OCI-LY1 (cell line): ENCODE measurements around the gene SP7.
"Not testable (repeated sequence)": the region's sequence is repeated elsewhere in the genome, so short reads cannot be mapped to it uniquely, and the experiment has no call there.

Experiments used
- H2AFZ ChIP-seq: fragments of 200-600 bp; sonication (generic), shearing (Covaris generic); 2 replicates; pipeline ENCODE4 v1.6.0; 2014; ENCODE audit warnings: antibody characterized with exemption, mild to moderate bottlenecking, low read length
- H3F3A ChIP-seq: fragments of 200-600 bp; sonication (generic), shearing (Covaris generic); 2 replicates; pipeline ENCODE4 v1.6.0; 2014; ENCODE audit warnings: mild to moderate bottlenecking, antibody characterized with exemption, low read length, moderate library complexity; ENCODE audit not compliant: insufficient read depth
- H3K27ac ChIP-seq: fragments of 200-600 bp; sonication (generic); 2 replicates; pipeline ENCODE4 v1.5.1; 2014; ENCODE audit warnings: low read length, mixed run types, mild to moderate bottlenecking, low read depth; ENCODE audit not compliant: poor library complexity, severe bottlenecking
- H3K27me3 ChIP-seq: fragments of 200-600 bp; sonication (generic); 2 replicates; pipeline ENCODE4 v1.6.0; 2014; ENCODE audit warnings: antibody characterized with exemption, mild to moderate bottlenecking, low read length, moderate library complexity; ENCODE audit not compliant: insufficient read depth
- H3K36me3 ChIP-seq: fragments of 200-600 bp; sonication (generic); 2 replicates; pipeline ENCODE4 v1.6.1; 2014; ENCODE audit warnings: mild to moderate bottlenecking, antibody characterized with exemption, low read length, moderate library complexity, mixed read lengths; ENCODE audit not compliant: insufficient read depth
- H3K4me1 ChIP-seq: fragments of 200-600 bp; sonication (generic); 2 replicates; pipeline ENCODE4 v1.5.1; 2014; ENCODE audit warnings: mild to moderate bottlenecking, low read length, moderate library complexity; ENCODE audit not compliant: insufficient read depth, severe bottlenecking
- H3K4me2 ChIP-seq: fragments of 200-600 bp; sonication (generic), shearing (Covaris generic); 2 replicates; pipeline ENCODE4 v1.6.1; 2014; ENCODE audit warnings: low read length
- H3K4me3 ChIP-seq: fragments of 200-600 bp; sonication (generic); 2 replicates; pipeline ENCODE4 v1.5.1; 2014; ENCODE audit warnings: low read length, low read depth, mild to moderate bottlenecking, mixed read lengths; ENCODE audit not compliant: poor library complexity, severe bottlenecking
- H3K79me2 ChIP-seq: fragments of 200-600 bp; shearing (Covaris generic); 2 replicates; pipeline ENCODE4 v1.6.1; 2016; ENCODE audit warnings: mixed run types, low read length, mixed read lengths; ENCODE audit not compliant: insufficient read depth
- H3K9ac ChIP-seq: fragments of 200-600 bp; sonication (generic), shearing (Covaris generic); 2 replicates; pipeline ENCODE4 v1.6.1; 2014; ENCODE audit warnings: mild to moderate bottlenecking, low read length, mixed read lengths
- H3K9me2 ChIP-seq: fragments of 200-600 bp; sonication (generic), shearing (Covaris generic); 2 replicates; pipeline ENCODE4 v1.6.1; 2014; ENCODE audit warnings: low read depth, mild to moderate bottlenecking, low read length, mixed read lengths
- H3K9me3 ChIP-seq: fragments of 200-600 bp; shearing (Covaris generic); 2 replicates; pipeline ENCODE4 v1.6.1; 2014; ENCODE audit warnings: low read length, mixed read lengths
- H4K20me1 ChIP-seq: fragments of 200-600 bp; sonication (generic), shearing (Covaris generic); 2 replicates; pipeline ENCODE4 v1.6.0; 2016; ENCODE audit warnings: mild to moderate bottlenecking, low read length; ENCODE audit not compliant: insufficient read depth
- EZH2 ChIP-seq: fragments of 200-600 bp; sonication (generic), shearing (Covaris generic); IDR thresholded peaks from 2 replicates; pipeline ENCODE4 v1.8.0; 2017; ENCODE audit warnings: borderline replicate concordance, mixed run types, mild to moderate bottlenecking, antibody characterized with exemption, low read length, moderate library complexity, mixed read lengths
- TF ChIP-seq, protein P1 (sequence below): fragments of 200-600 bp; sonication (generic), shearing (Covaris generic); IDR thresholded peaks from 2 replicates; pipeline ENCODE4 v1.5.1; 2017; ENCODE audit warnings: mild to moderate bottlenecking, antibody characterized with exemption, low read length, moderate library complexity, mixed read lengths

Gene SP7

DNA sequence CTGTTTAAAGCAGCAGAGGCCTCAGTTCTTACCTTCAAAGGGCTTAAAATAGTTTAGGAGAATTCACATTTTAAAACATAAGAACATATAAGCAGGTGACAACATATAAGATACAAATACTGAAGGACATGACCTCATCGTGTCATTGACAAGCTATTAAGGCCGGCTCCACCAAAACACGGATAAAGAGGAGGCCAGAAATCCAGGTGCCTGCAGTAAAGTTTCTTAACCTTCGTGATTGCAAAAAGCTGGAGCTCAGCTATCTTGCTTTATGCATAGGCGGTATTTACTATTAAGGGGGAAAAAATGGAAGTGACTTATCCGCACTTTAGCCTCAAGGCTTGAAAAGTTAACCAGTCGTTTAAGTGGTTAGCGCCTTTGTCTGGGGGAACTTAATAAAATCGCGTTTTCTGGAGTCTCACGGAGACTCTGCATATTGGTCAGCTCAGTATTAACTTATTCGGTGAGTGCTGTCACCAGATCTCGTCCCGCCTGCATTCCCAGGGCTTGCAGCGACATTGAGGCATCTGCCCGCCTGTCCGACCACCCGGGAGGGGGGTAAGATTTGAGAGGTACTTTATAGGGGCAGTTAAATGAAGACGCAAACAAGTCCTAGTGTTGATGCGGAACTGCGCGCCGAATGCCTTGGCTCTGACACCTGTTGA lies 42.7 kb upstream of the SP7 start:
- Histone ChIP-seq H3K27ac (peak overlapping the region; percentile 93), H3K4me1 (peaks cover 47% of the 10 kb centered on the region), H3K4me2 (peak overlapping the region; percentile 92), H3K27me3 (no peaks in the 10 kb centered on the region), H3K9ac (peak overlapping the region; percentile 97), H3K9me3 (no peaks in the 10 kb centered on the region), H3K9me2 (no peaks in the 10 kb centered on the region), H4K20me1 (no peaks in the 10 kb centered on the region), H2AFZ (no peak overlapping the region), H3K36me3 (peaks cover 20% of the 10 kb centered on the region), H3F3A (no peaks in the 10 kb centered on the region; the same call in 1 of the 2 replicates), H3K4me3 (peak overlapping the region; percentile 68), H3K79me2 (peaks cover 3% of the 10 kb centered on the region; the same call in 1 of the 2 replicates)
- TF ChIP-seq, protein P1, sequence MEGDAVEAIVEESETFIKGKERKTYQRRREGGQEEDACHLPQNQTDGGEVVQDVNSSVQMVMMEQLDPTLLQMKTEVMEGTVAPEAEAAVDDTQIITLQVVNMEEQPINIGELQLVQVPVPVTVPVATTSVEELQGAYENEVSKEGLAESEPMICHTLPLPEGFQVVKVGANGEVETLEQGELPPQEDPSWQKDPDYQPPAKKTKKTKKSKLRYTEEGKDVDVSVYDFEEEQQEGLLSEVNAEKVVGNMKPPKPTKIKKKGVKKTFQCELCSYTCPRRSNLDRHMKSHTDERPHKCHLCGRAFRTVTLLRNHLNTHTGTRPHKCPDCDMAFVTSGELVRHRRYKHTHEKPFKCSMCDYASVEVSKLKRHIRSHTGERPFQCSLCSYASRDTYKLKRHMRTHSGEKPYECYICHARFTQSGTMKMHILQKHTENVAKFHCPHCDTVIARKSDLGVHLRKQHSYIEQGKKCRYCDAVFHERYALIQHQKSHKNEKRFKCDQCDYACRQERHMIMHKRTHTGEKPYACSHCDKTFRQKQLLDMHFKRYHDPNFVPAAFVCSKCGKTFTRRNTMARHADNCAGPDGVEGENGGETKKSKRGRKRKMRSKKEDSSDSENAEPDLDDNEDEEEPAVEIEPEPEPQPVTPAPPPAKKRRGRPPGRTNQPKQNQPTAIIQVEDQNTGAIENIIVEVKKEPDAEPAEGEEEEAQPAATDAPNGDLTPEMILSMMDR, result no peak
- no peak for TF ChIP-seq EZH2

DNA sequence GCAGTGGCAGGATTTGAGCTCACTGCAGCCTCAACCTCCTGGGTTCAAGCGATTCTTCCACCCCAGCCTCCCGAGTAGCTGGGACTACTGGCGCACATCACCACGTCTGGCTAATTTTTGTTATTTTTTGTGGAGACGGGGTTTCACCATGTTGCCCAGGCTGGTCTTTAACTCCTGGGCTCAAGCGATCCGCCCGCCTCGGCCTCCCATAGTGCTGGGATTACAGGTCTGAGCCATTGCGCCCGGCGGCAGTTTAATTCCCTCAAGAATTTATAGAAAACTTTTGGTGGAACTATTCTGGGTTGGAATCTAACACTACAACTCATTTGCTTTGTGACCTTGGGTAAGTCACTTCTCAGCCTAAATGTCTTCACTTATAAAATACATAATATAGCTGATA lies 42.1 kb upstream of the SP7 start:
- Histone ChIP-seq H3K4me2 (peak overlapping the region; percentile 92), H3K9me3 (no peaks in the 10 kb centered on the region), H3K36me3 (peaks cover 14% of the 10 kb centered on the region), H3K27me3 (no peaks in the 10 kb centered on the region), H3K27ac (peak overlapping the region; percentile 93), H3K4me1 (peaks cover 43% of the 10 kb centered on the region), H3K9me2 (no peaks in the 10 kb centered on the region), H3K79me2 (no peaks in the 10 kb centered on the region), H3K9ac (peak overlapping the region; percentile 97), H3K4me3 (peak overlapping the region; percentile 68), H4K20me1 (no peaks in the 10 kb centered on the region), H2AFZ (no peak overlapping the region), H3F3A (no peaks in the 10 kb centered on the region; the same call in 1 of the 2 replicates)
- no peak for TF ChIP-seq EZH2
- TF ChIP-seq, protein P1, result no peak

DNA sequence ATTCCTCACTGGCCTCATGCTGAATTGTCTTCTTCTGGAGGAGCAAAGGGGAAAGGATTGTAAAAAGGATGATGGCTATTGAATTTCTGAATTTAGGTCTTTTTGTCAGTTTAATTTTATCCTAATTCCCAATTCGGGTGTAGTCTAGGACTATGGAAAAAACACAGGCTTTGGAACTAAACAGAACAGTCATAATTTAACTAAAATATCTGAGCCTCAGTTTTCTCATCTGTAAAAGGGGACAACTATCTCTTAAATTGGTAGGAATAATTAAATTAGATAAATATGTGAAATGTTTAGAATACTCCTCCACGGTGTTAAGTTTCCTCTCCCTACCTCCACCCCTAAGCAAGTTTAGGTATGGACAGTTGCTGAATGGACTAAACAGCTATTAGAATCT lies 40.6 kb upstream of the SP7 start:
- TF ChIP-seq, protein P1, result no peak
- TF ChIP-seq EZH2, result no peak
- Histone ChIP-seq H3F3A (no peaks in the 10 kb centered on the region; the same call in 1 of the 2 replicates), H3K9ac (no peak overlapping the region), H3K36me3 (no peaks in the 10 kb centered on the region; the same call in 1 of the 2 replicates), H3K9me2 (no peaks in the 10 kb centered on the region), H3K4me1 (peaks cover 34% of the 10 kb centered on the region), H3K4me2 (no peak overlapping the region), H3K79me2 (no peaks in the 10 kb centered on the region), H3K9me3 (no peaks in the 10 kb centered on the region), H3K27me3 (no peaks in the 10 kb centered on the region), H3K4me3 (no peak overlapping the region), H4K20me1 (no peaks in the 10 kb centered on the region), H2AFZ (no peak overlapping the region), H3K27ac (no peak overlapping the region)

DNA sequence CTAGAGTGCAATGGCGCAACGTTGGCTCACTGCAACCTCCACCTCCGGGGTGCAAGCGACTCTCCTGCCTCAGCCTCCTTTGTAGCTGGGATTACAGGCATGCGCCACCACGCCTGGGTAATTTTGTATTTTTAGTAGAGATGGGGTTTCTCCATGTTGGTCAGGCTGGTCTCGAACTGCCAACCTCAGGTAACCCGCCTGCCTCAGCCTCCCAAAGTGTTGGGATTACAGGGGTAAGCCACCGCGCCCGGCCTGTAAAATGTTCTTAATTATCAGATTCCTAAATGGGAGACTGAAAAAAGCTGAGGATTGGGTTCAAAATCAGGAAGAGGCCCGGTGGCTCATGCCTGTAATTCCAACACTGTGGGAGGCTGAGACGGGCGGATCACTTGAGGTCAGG lies 38.1 kb upstream of the SP7 start:
- not testable (repeated sequence) for H3K36me3 ChIP-seq, H3K9me2 ChIP-seq, H3K9ac ChIP-seq, H2AFZ ChIP-seq, H3K27me3 ChIP-seq, H3F3A ChIP-seq, H3K4me2 ChIP-seq, H3K79me2 ChIP-seq, H3K9me3 ChIP-seq, H4K20me1 ChIP-seq, H3K4me3 ChIP-seq
- Histone ChIP-seq H3K27ac (peak overlapping the region; percentile 71), H3K4me1 (peaks cover 37% of the 10 kb centered on the region)

DNA sequence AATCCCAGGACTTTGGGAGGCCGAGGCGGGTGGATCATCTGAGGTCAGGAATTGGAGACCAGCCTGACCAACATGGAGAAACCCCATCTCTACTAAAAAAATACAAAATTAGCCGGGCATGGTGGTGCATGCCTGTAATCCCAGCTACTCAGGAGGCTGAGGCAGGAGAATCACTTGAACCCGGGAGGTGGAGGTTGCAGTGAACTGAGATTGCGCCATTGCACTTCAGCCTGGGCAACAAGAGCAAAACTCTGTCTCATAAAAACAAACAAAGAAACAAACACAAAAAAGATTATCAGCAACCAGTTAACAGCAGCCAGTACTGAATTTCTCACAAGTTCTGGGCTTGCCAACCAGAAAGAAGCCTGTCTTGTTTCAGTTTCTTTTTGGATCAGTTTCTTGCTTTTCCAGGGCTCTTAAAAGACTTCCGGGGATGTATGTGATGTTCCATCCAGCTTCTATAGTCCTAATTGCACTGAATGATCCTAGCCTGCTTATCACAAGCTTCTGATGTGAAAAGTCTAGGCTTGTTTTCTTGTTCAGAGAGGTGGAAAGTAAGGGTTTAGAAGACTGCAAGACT lies 37.5 kb upstream of the SP7 start:
- H2AFZ ChIP-seq, result 0 out of 2 replicates have a peak overlapping the region, but pooled peaks have one; percentile 92
- H3K27ac ChIP-seq, result peak overlapping the region; percentile 71
- not testable (repeated sequence) for H3K27me3 ChIP-seq, H3K4me2 ChIP-seq, H3K4me3 ChIP-seq, H3K9me3 ChIP-seq, H4K20me1 ChIP-seq, H3F3A ChIP-seq, H3K36me3 ChIP-seq, H3K79me2 ChIP-seq, H3K9me2 ChIP-seq
- H3K9ac ChIP-seq, result 0 out of 2 replicates have a peak overlapping the region, but pooled peaks have one; percentile 26
- peaks cover 31% of the 10 kb centered on the region for H3K4me1 ChIP-seq
